Gastrocnemius medialis (tissue), 4 donors: Measurements from ENCODE around the gene ACAN. TPM values are rescaled to one million over a fixed set of nuclear protein-coding genes. Genes with fewer than 3 reads are reported as not detected.

Source experiments
- ATAC-seq, 2 donors: fragments of 150-250 bp; one replicate each; pipeline ENCODE4 v1.9.1; 2016
- DNase-seq, 2 donors: peaks; one replicate each; pipeline ENCODE4 v3.0.0-alpha.2; 2019
- H3K27ac ChIP-seq, 4 donors: fragments of 200-600 bp; sonication (generic); 1 replicate in 1 of 4; 2 replicates in 3 of 4; pipeline ENCODE4 v1.5.1; 2016 to 2018; ENCODE audit warnings: mild to moderate bottlenecking in 2 of 4, moderate library complexity in 1 of 4
- H3K27me3 ChIP-seq, 3 donors: fragments of 200-600 bp; sonication (generic) in 2 of 3; 1 replicate in 1 of 3; 2 replicates in 2 of 3; pipeline versions ENCODE4 v1.5.1 to v1.6.0; 2016 to 2019; ENCODE audit warnings: mild to moderate bottlenecking in 1 of 3, moderate library complexity in 1 of 3
- H3K36me3 ChIP-seq, 2 donors: fragments of 200-600 bp; sonication (generic) in 1 of 2; one replicate each; pipeline ENCODE4 v1.5.1; 2017 to 2018
- H3K4me1 ChIP-seq, 2 donors: fragments of 200-600 bp; sonication (generic) in 1 of 2; one replicate each; pipeline ENCODE4 v1.5.1; 2016 to 2017; ENCODE audit warnings: mild to moderate bottlenecking in 2 of 2
- H3K4me3 ChIP-seq, 4 donors: fragments of 200-600 bp; sonication (generic) in 3 of 4; 1 replicate in 1 of 4; 2 replicates in 3 of 4; pipeline ENCODE4 v1.5.1; 2016 to 2019; ENCODE audit warnings: mild to moderate bottlenecking in 2 of 4
- H3K9me3 ChIP-seq, 3 donors: fragments of 200-600 bp; sonication (generic) in 2 of 3; 1 replicate in 1 of 3; 2 replicates in 2 of 3; pipeline ENCODE4 v1.5.1; 2016 to 2019
- CTCF ChIP-seq, 5 experiments: fragments of 450-650 bp in 3 of 5; fragments of 200-600 bp in 2 of 5; sonication (generic) in 2 of 5; IDR thresholded peaks in 4 of 5; conservative IDR thresholded peaks in 1 of 5; 1 replicate in 4 of 5; 2 replicates in 1 of 5; pipeline ENCODE4 v1.5.1; 2016 to 2019; ENCODE audit warnings: antibody characterized with exemption in 5 of 5, mild to moderate bottlenecking in 3 of 5, moderate library complexity in 3 of 5
- POLR2A ChIP-seq, 2 donors: fragments of 450-650 bp; IDR thresholded peaks; one replicate each; pipeline ENCODE4 v1.6.1; 2017; ENCODE audit warnings: antibody characterized with exemption in 2 of 2, mild to moderate bottlenecking in 2 of 2, moderate library complexity in 2 of 2
- in situ Hi-C, 4 donors: fragments of 200-750 bp; cut with MboI; loops; one replicate each; pipeline versions ENCODE4 v1.15.0 to v1.8.0; 2017; ENCODE audit warnings: low sequenced_read_pairs in 4 of 4
- intact Hi-C: fragments of 100-400 bp; cut with DNase I; formaldehyde crosslinking; loops from one replicate; pipeline ENCODE4 v1.15.1; 2023; ENCODE audit warnings: low total_unique reads
- total RNA-seq, 4 donors: library from RNA; depleted of rRNA; stranded (reverse); fragments of >200 nt; gene quantifications; one replicate each; pipeline versions ENCODE4 v1.1.0 to v1.2.3, GENCODE V29; 2016

The ACAN gene
- total RNA-seq, 4 donors from 2014 or later, result 0.04 to 1.7 TPM; not detected in 2

- intact Hi-C loops, result loop anchor here (5.0 kb wide), 1 partner anchor 423 kb away; the partner anchor contains the start of gene POLG
- H3K27me3 ChIP-seq, result no peaks in the 10 kb centered on the region
- H3K4me1 ChIP-seq, result peaks cover 60 to 67% of the 10 kb centered on the region in 2 donors
- peak overlapping the region; percentile 70 to 92 (median 86) for H3K4me3 ChIP-seq
- peaks cover 0 to 71% of the 10 kb centered on the region in 2 donors for H3K36me3 ChIP-seq
- TF ChIP-seq CTCF (IDR thresholded peaks at IDR 0.05 in 4 of 5, conservative IDR thresholded peaks at IDR 0.05 in 1 of 5) (no peak), POLR2A (IDR thresholded peaks at IDR 0.05) (no peak)
- in situ Hi-C loops, result loop anchor here in 3 of 4 donors (10.0 to 25.0 kb wide), 3 partner anchors 106 to 256 kb away; no protein-coding TSS in a partner anchor
- no peak for DNase-seq
- no peaks in the 10 kb centered on the region for H3K9me3 ChIP-seq
- no peak for ATAC-seq
- peak overlapping the region; percentile 92 to 99 (median 97) for H3K27ac ChIP-seq
Observed at GRCh38 chr15:88908697-88909621, 105.7 kb downstream of the ACAN start.

- Histone ChIP-seq H3K9me3 (no peaks in the 10 kb centered on the region), H3K27ac (peak overlapping the region; percentile 92 to 99 (median 97)), H3K36me3 (peaks cover 0 to 59% of the 10 kb centered on the region in 2 donors), H3K27me3 (no peaks in the 10 kb centered on the region), H3K4me1 (peaks cover 56 to 61% of the 10 kb centered on the region in 2 donors), H3K4me3 (peak overlapping the region; percentile 70 to 92 (median 86))
- ATAC-seq (peak in 1 of 2 donors; percentile 12), DNase-seq (peak; percentile 48 to 81)
- intact Hi-C loops (loop anchor here (5.0 to 10.0 kb wide), 5 partner anchors 177 to 1192 kb away; partner anchors contain the start of genes ABHD2, IDH2, POLG and ZNF710), in situ Hi-C loops (loop anchor here (10.0 to 25.0 kb wide), 4 partner anchors 105 to 255 kb away; no protein-coding TSS in a partner anchor)
- TF ChIP-seq CTCF (IDR thresholded peaks at IDR 0.05 in 4 of 5, conservative IDR thresholded peaks at IDR 0.05 in 1 of 5), result no peak
- no peak for TF ChIP-seq POLR2A (IDR thresholded peaks at IDR 0.05)
Observed at GRCh38 chr15:88909956-88910831, 107.0 kb downstream of the ACAN start.

- peak overlapping the region; percentile 70 to 92 (median 86) for H3K4me3 ChIP-seq
- H3K27me3 ChIP-seq, result no peaks in the 10 kb centered on the region
- no peaks in the 10 kb centered on the region for H3K9me3 ChIP-seq
- peaks cover 0 to 44% of the 10 kb centered on the region in 2 donors for H3K36me3 ChIP-seq
- H3K4me1 ChIP-seq, result peaks cover 49 to 50% of the 10 kb centered on the region in 2 donors
- DNase-seq (peak; percentile 68 to 89), ATAC-seq (peak; percentile 77 to 78)
- in situ Hi-C loops, result loop anchor here in 2 of 4 donors (10.0 to 25.0 kb wide), 2 partner anchors 183 to 251 kb away; no protein-coding TSS in a partner anchor
- TF ChIP-seq POLR2A (IDR thresholded peaks at IDR 0.05) (peak; percentile 97 to 98), CTCF (IDR thresholded peaks at IDR 0.05 in 4 of 5, conservative IDR thresholded peaks at IDR 0.05 in 1 of 5) (peak in 2 of 5 experiments; percentile 15 to 26)
- intact Hi-C loops, result loop anchor here (1.0 to 10.0 kb wide), 5 partner anchors 10 to 1191 kb away; partner anchors contain the start of genes ABHD2, IDH2 and ZNF710
- peak overlapping the region; percentile 92 to 99 (median 97) for H3K27ac ChIP-seq
Observed at GRCh38 chr15:88911766-88912118, 108.5 kb downstream of the ACAN start.

GRCh38 chr15:88912500-88912921, 109.3 kb downstream of the ACAN start:
- no peak for DNase-seq

More at GRCh38 chr15:88912500-88912921, 109.3 kb downstream of the ACAN start:
- Histone ChIP-seq H3K4me3 (peak overlapping the region; percentile 70 to 92 (median 86)), H3K9me3 (no peaks in the 10 kb centered on the region), H3K27ac (peak overlapping the region; percentile 92 to 99 (median 97)), H3K36me3 (peaks cover 0 to 36% of the 10 kb centered on the region in 2 donors), H3K27me3 (no peaks in the 10 kb centered on the region), H3K4me1 (peaks cover 43 to 47% of the 10 kb centered on the region in 2 donors)
- peak; percentile 22 to 30 for ATAC-seq
- in situ Hi-C loops, result loop anchor here in 2 of 4 donors (10.0 to 25.0 kb wide), 2 partner anchors 182 to 250 kb away; no protein-coding TSS in a partner anchor
- intact Hi-C loops, result loop anchor here (5.0 to 10.0 kb wide), 4 partner anchors 175 to 1190 kb away; partner anchors contain the start of genes ABHD2, IDH2 and ZNF710
- TF ChIP-seq POLR2A (IDR thresholded peaks at IDR 0.05) (no peak), CTCF (IDR thresholded peaks at IDR 0.05 in 4 of 5, conservative IDR thresholded peaks at IDR 0.05 in 1 of 5) (no peak)
